Measurements from ENCODE around the gene REST. TPM values are rescaled to one million over a fixed set of nuclear protein-coding genes. Genes with fewer than 3 reads are reported as not detected.

Gene REST
- total RNA-seq, 1 donor from 2014 or later: 34.6 TPM

GRCh38 chr4:56978750-56979303 lies 71.1 kb downstream of the REST start, which contains the start of gene POLR2B:
POLR2B (plus strand) TSS chr4:56978896; CDS start chr4:56978986, 90 bp downstream.
- DNase-seq: peak; percentile 81

- no peak for DNase-seq
Observed at GRCh38 chr4:56979421-56980072, 71.8 kb downstream of the REST start.

- peak; percentile 5 for DNase-seq
Observed at GRCh38 chr4:56981795-56982201, 74.1 kb downstream of the REST start.

- no peak for DNase-seq
Observed at GRCh38 chr4:56986192-56986591, 78.5 kb downstream of the REST start.

- DNase-seq: no peak
Observed at GRCh38 chr4:56986952-56987351, 79.3 kb downstream of the REST start.

- DNase-seq: no peak
Observed at GRCh38 chr4:56990109-56990905, 82.6 kb downstream of the REST start.

GRCh38 chr4:56995525-56995924 lies 87.8 kb downstream of the REST start:
- DNase-seq: peak; percentile 77

GRCh38 chr4:56999751-57000150 lies 92.1 kb downstream of the REST start:
- no peak for DNase-seq

GRCh38 chr4:57013543-57014120 lies 105.9 kb downstream of the REST start:
- no peak for DNase-seq

Small RNA genes lying within 50 kb of the gene (small RNA-seq; reads per million reads assigned to genes)
- not detected for gene RNU6-998P (ENCODE audit: low replicate concordance)

Other genes starting within 250 kb of the REST start
- 195 TPM for gene HOPX, start 226.6 kb upstream of the REST start, total RNA-seq
- not detected for gene SPINK2, start 86.2 kb upstream of the REST start, total RNA-seq
- 12.9 TPM for gene NOA1, start 69.7 kb downstream of the REST start, total RNA-seq
- 97.7 TPM for gene POLR2B, start 71.0 kb downstream of the REST start, total RNA-seq
- 85.4 TPM for gene IGFBP7, start 202.5 kb downstream of the REST start, total RNA-seq

Measured in skin of body (tissue), 3 donors.